CD4-positive, CD25-positive, alpha-beta regulatory T cell (primary cell): Measurements from ENCODE around the gene COX7A1. TPM values are rescaled to one million over a fixed set of nuclear protein-coding genes. Genes with fewer than 3 reads are reported as not detected.
A peak's percentile ranks its signal among the peaks of the same experiment; 100 is the strongest.
"Not testable (repeated sequence)": the region's sequence is repeated elsewhere in the genome, so short reads cannot be mapped to it uniquely, and the experiment has no call there.

ENCODE experiments used
- ATAC-seq, 2 donors: fragments of 150-1000 bp; cut with Tn5 transposase; one replicate each; pipeline ENCODE4 v1.10.0; 2021; ENCODE audit warnings: low read depth in 2 of 2, moderate number of reproducible peaks in 2 of 2, moderate library complexity in 1 of 2
- DNase-seq, 3 donors: peaks; one replicate each; pipeline versions ENCODE4 v3.0.0 to v3.0.0-alpha.2; 2012 to 2022; ENCODE audit warnings: mixed read lengths in 1 of 3
- H3K27ac ChIP-seq: one replicate; pipeline ENCODE4 v1.7.0; 2013; ENCODE audit warnings: mild to moderate bottlenecking, low read length; ENCODE audit not compliant: insufficient read depth, poor library complexity, severe bottlenecking
- H3K27me3 ChIP-seq: one replicate; pipeline ENCODE4 v1.7.0; 2013; ENCODE audit warnings: low read length; ENCODE audit not compliant: control insufficient read depth, insufficient read depth
- H3K36me3 ChIP-seq: one replicate; pipeline ENCODE4 v1.7.0; 2013; ENCODE audit warnings: mild to moderate bottlenecking, low read length, moderate library complexity; ENCODE audit not compliant: control insufficient read depth, insufficient read depth
- H3K4me1 ChIP-seq: 2 replicates; pipeline ENCODE4 v1.7.0; 2013; ENCODE audit warnings: mild to moderate bottlenecking, low read length; ENCODE audit not compliant: insufficient read depth, control insufficient read depth, poor library complexity, severe bottlenecking
- H3K4me3 ChIP-seq: one replicate; pipeline ENCODE4 v1.7.0; 2013; ENCODE audit warnings: low read depth, mild to moderate bottlenecking, low read length, moderate library complexity
- H3K9me3 ChIP-seq, 2 experiments: 1 replicate in 1 of 2; 2 replicates in 1 of 2; pipeline ENCODE4 v1.7.0; 2013; ENCODE audit warnings: low read length in 2 of 2, mild to moderate bottlenecking in 1 of 2, moderate library complexity in 1 of 2; ENCODE audit not compliant: control insufficient read depth in 2 of 2
- H3K27ac Mint-ChIP-seq, 3 donors: one replicate each; pipeline ENCODE4 v1.8.0; 2020 to 2022; ENCODE audit warnings: mild to moderate bottlenecking in 3 of 3, mixed read lengths in 3 of 3, moderate library complexity in 2 of 3
- H3K27me3 Mint-ChIP-seq: one replicate; pipeline ENCODE4 v1.8.0; 2022; ENCODE audit warnings: mild to moderate bottlenecking, mixed read lengths
- H3K36me3 Mint-ChIP-seq: one replicate; pipeline ENCODE4 v1.8.0; 2020; ENCODE audit warnings: mixed read lengths
- H3K4me1 Mint-ChIP-seq, 4 donors: one replicate each; pipeline ENCODE4 v1.8.0; 2020 to 2022; ENCODE audit warnings: mixed read lengths in 4 of 4, mild to moderate bottlenecking in 1 of 4
- H3K4me3 Mint-ChIP-seq, 4 donors: one replicate each; pipeline ENCODE4 v1.8.0; 2020 to 2022; ENCODE audit warnings: mild to moderate bottlenecking in 4 of 4, mixed read lengths in 4 of 4, moderate library complexity in 3 of 4
- H3K9me3 Mint-ChIP-seq, 7 donors: one replicate each; pipeline ENCODE4 v1.8.0; 2020 to 2022; ENCODE audit warnings: mixed read lengths in 7 of 7, mild to moderate bottlenecking in 3 of 7, moderate library complexity in 2 of 7
- polyA plus RNA-seq, 4 donors: library from polyadenylated mRNA; unstranded; fragments of 300-500 nt; fragmentation: Illumina TruSeq; gene quantifications; one replicate each; pipeline ENCODE4 v1.2.3, GENCODE V29; 2021
- total RNA-seq: library from RNA; stranded (reverse); gene quantifications from one replicate; pipeline ENCODE4 v1.2.3, GENCODE V29; 2022

Gene COX7A1
- total and polyA plus RNA-seq, 5 donors from 2014 or later: not detected

- DNase-seq, H3K4me1 Mint-ChIP-seq, ATAC-seq, H3K27me3 Mint-ChIP-seq, H3K36me3 Mint-ChIP-seq, H3K27ac ChIP-seq, H3K36me3 ChIP-seq, H3K27me3 ChIP-seq, H3K9me3 Mint-ChIP-seq, H3K4me1 ChIP-seq, H3K9me3 ChIP-seq, H3K4me3 ChIP-seq, H3K4me3 Mint-ChIP-seq: not testable (repeated sequence)
- H3K27ac Mint-ChIP-seq: peak overlapping the region in 1 of 3 donors; percentile 86
These were observed 21.6 kb upstream of the COX7A1 start for GRCh38 chr19:36173846-36174245.

GRCh38 chr19:36172852-36173251 is 20.6 kb upstream of the COX7A1 start:
- ATAC-seq: no peak
- peaks cover 4% of the 10 kb centered on the region for H3K4me1 ChIP-seq
- H3K4me3 Mint-ChIP-seq: no peak overlapping the region
- H3K4me1 Mint-ChIP-seq: peaks cover 3 to 6% (median 5%) of the 10 kb centered on the region in 4 donors
- no peaks in the 10 kb centered on the region for H3K9me3 Mint-ChIP-seq
- H3K36me3 ChIP-seq: no peaks in the 10 kb centered on the region
- no peak for DNase-seq
- no peaks in the 10 kb centered on the region for H3K9me3 ChIP-seq
- no peak overlapping the region for H3K27ac ChIP-seq
- no peaks in the 10 kb centered on the region for H3K27me3 ChIP-seq
- H3K27ac Mint-ChIP-seq: no peak overlapping the region
- no peaks in the 10 kb centered on the region for H3K36me3 Mint-ChIP-seq
- no peak overlapping the region for H3K4me3 ChIP-seq
- no peaks in the 10 kb centered on the region for H3K27me3 Mint-ChIP-seq

GRCh38 chr19:36169084-36169760 is 17.0 kb upstream of the COX7A1 start:
- Mint-ChIP-seq H3K27me3 (no peaks in the 10 kb centered on the region), H3K9me3 (no peaks in the 10 kb centered on the region), H3K4me3 (no peak overlapping the region), H3K36me3 (no peaks in the 10 kb centered on the region), H3K27ac (no peak overlapping the region), H3K4me1 (peaks cover 4 to 6% (median 6%) of the 10 kb centered on the region in 4 donors)
- Histone ChIP-seq H3K27ac (no peak overlapping the region), H3K36me3 (no peaks in the 10 kb centered on the region), H3K9me3 (no peaks in the 10 kb centered on the region), H3K27me3 (no peaks in the 10 kb centered on the region), H3K4me3 (no peak overlapping the region), H3K4me1 (peaks cover 4% of the 10 kb centered on the region)
- no peak for DNase-seq
- no peak for ATAC-seq

GRCh38 chr19:36163813-36164212 is 11.6 kb upstream of the COX7A1 start:
- no peak overlapping the region for H3K27ac ChIP-seq
- H3K4me1 ChIP-seq: no peaks in the 10 kb centered on the region
- H3K36me3 Mint-ChIP-seq: peaks cover 5% of the 10 kb centered on the region
- no peaks in the 10 kb centered on the region for H3K27me3 ChIP-seq
- peaks cover 0 to 4% (median 0%) of the 10 kb centered on the region in 4 donors for H3K4me1 Mint-ChIP-seq
- H3K27me3 Mint-ChIP-seq: no peaks in the 10 kb centered on the region
- no peaks in the 10 kb centered on the region for H3K36me3 ChIP-seq
- DNase-seq (no peak), ATAC-seq (no peak)
- H3K27ac Mint-ChIP-seq: no peak overlapping the region
- no peak overlapping the region for H3K4me3 Mint-ChIP-seq
- H3K9me3 Mint-ChIP-seq: no peaks in the 10 kb centered on the region
- no peak overlapping the region for H3K4me3 ChIP-seq
- H3K9me3 ChIP-seq: no peaks in the 10 kb centered on the region

- DNase-seq (no peak), ATAC-seq (no peak)
- no peaks in the 10 kb centered on the region for H3K9me3 Mint-ChIP-seq
- Histone ChIP-seq H3K9me3 (no peaks in the 10 kb centered on the region), H3K27ac (no peak overlapping the region), H3K36me3 (no peaks in the 10 kb centered on the region), H3K4me3 (no peak overlapping the region), H3K4me1 (no peaks in the 10 kb centered on the region), H3K27me3 (no peaks in the 10 kb centered on the region)
- H3K4me1 Mint-ChIP-seq: peaks cover 0 to 5% (median 1%) of the 10 kb centered on the region in 4 donors
- no peaks in the 10 kb centered on the region for H3K27me3 Mint-ChIP-seq
- H3K27ac Mint-ChIP-seq: peak overlapping the region in 1 of 3 donors; percentile 46
- H3K4me3 Mint-ChIP-seq: no peak overlapping the region
- peaks cover 6% of the 10 kb centered on the region for H3K36me3 Mint-ChIP-seq
These were observed 8.8 kb upstream of the COX7A1 start for GRCh38 chr19:36160821-36161596.

- ATAC-seq (no peak), DNase-seq (no peak)
- Histone ChIP-seq H3K36me3 (peaks cover 23% of the 10 kb centered on the region), H3K4me3 (no peak overlapping the region), H3K9me3 (no peaks in the 10 kb centered on the region), H3K27ac (no peak overlapping the region), H3K27me3 (no peaks in the 10 kb centered on the region), H3K4me1 (no peaks in the 10 kb centered on the region)
- Mint-ChIP-seq H3K9me3 (no peaks in the 10 kb centered on the region), H3K27me3 (no peaks in the 10 kb centered on the region), H3K4me1 (peaks cover 0 to 9% (median 5%) of the 10 kb centered on the region in 4 donors), H3K36me3 (peaks cover 24% of the 10 kb centered on the region), H3K4me3 (no peak overlapping the region), H3K27ac (no peak overlapping the region)
These were observed 879 bp upstream of the COX7A1 start for GRCh38 chr19:36153126-36153525.

- peaks cover 0 to 9% (median 4%) of the 10 kb centered on the region in 4 donors for H3K4me1 Mint-ChIP-seq
These were observed 262 bp downstream of the COX7A1 start for GRCh38 chr19:36152019-36152351.

More at GRCh38 chr19:36152019-36152351, 262 bp downstream of the COX7A1 start:
- Histone ChIP-seq H3K4me3 (no peak overlapping the region), H3K9me3 (no peaks in the 10 kb centered on the region), H3K36me3 (peaks cover 31% of the 10 kb centered on the region), H3K4me1 (no peaks in the 10 kb centered on the region), H3K27me3 (no peaks in the 10 kb centered on the region), H3K27ac (no peak overlapping the region)
- H3K4me3 Mint-ChIP-seq: no peak overlapping the region
- no peak for ATAC-seq
- no peaks in the 10 kb centered on the region for H3K27me3 Mint-ChIP-seq
- no peak for DNase-seq
- no peaks in the 10 kb centered on the region for H3K9me3 Mint-ChIP-seq
- H3K27ac Mint-ChIP-seq: no peak overlapping the region
- H3K36me3 Mint-ChIP-seq: peaks cover 27% of the 10 kb centered on the region
